Heart right ventricle (tissue), 16 donors: ENCODE data around the gene PC. TPM values are rescaled to one million over a fixed set of nuclear protein-coding genes. Genes with fewer than 3 reads are reported as not detected.
A peak's percentile ranks its signal among the peaks of the same experiment; 100 is the strongest.
"Not testable (repeated sequence)": the region's sequence is repeated elsewhere in the genome, so short reads cannot be mapped to it uniquely, and the experiment has no call there.

Experiments
- ATAC-seq, 8 donors: fragments of 200-7000 bp; cut with Tn5 transposase; one replicate each; pipeline ENCODE4 v1.9.1; 2020; ENCODE audit warnings: mild to moderate bottlenecking in 8 of 8, moderate library complexity in 8 of 8, moderate number of reproducible peaks in 1 of 8
- DNase-seq, 2 donors: peaks; one replicate each; pipeline ENCODE4 v3.0.0-alpha.2; 2020
- H3K27ac ChIP-seq, 10 donors: fragments of 200-600 bp; sonication (generic) in 2 of 10; one replicate each; pipeline versions ENCODE4 v1.5.0 to v1.8.0; 2020 to 2022; ENCODE audit warnings: mild to moderate bottlenecking in 3 of 10
- H3K27me3 ChIP-seq, 7 donors: fragments of 200-600 bp; one replicate each; pipeline ENCODE4 v1.8.0; 2021 to 2022; ENCODE audit warnings: mild to moderate bottlenecking in 2 of 7
- H3K36me3 ChIP-seq, 9 donors: fragments of 200-600 bp; sonication (generic) in 1 of 9; one replicate each; pipeline versions ENCODE4 v1.5.0 to v1.8.0; 2020 to 2022; ENCODE audit warnings: mild to moderate bottlenecking in 2 of 9
- H3K4me1 ChIP-seq, 9 donors: fragments of 200-600 bp; sonication (generic) in 1 of 9; one replicate each; pipeline versions ENCODE4 v1.5.0 to v1.8.0; 2020 to 2022; ENCODE audit warnings: mild to moderate bottlenecking in 4 of 9
- H3K4me3 ChIP-seq, 10 donors: fragments of 200-600 bp; sonication (generic) in 2 of 10; one replicate each; pipeline versions ENCODE4 v1.5.0 to v1.8.0; 2020 to 2022; ENCODE audit warnings: mild to moderate bottlenecking in 7 of 10, moderate library complexity in 2 of 10
- H3K9me3 ChIP-seq, 11 donors: fragments of 200-600 bp in 10 of 11; sonication (generic) in 2 of 11; one replicate each; pipeline versions ENCODE4 v1.5.0 to v1.8.0; 2013 to 2022; ENCODE audit warnings: mild to moderate bottlenecking in 2 of 11, control low read depth in 1 of 11, moderate library complexity in 1 of 11
- WGBS, 2 donors: extraction: QIAGEN DNeasy Blood & Tissue Kit; methylation state at CpG; one replicate each; pipeline ENCODE4 v1.1.7; 2013; ENCODE audit warnings: inconsistent platforms in 1 of 2; 5-methylcytosine and 5-hydroxymethylcytosine counted together
- intact Hi-C, 10 donors: fragments of 100-400 bp; cut with DNase I; formaldehyde crosslinking; loops; one replicate each; pipeline versions ENCODE4 v1.11.1 to v1.14.2; 2022
- polyA plus RNA-seq, 2 donors: library from polyadenylated mRNA; stranded (reverse); fragments of 200-250 nt; gene quantifications; one replicate each; pipeline ENCODE4 v1.2.3, GENCODE V29; 2013
- total RNA-seq, 10 donors: library from RNA; stranded (reverse); fragmentation: NEBNext Ultra II Directional in 3 of 10; extraction: Animal tissue kit (Norgen Biotek cat#: 25700) in 3 of 10; gene quantifications; one replicate each; pipeline versions ENCODE4 v1.2.1 to v1.2.4, GENCODE V29; 2021 to 2023
- TF ChIP-seq, protein P1 (sequence below), 9 donors: fragments of 200-600 bp; sonication (generic) in 2 of 9; IDR thresholded peaks; one replicate each; pipeline versions ENCODE4 v1.5.0 to v1.8.0; 2021 to 2022; ENCODE audit warnings: antibody characterized with exemption in 9 of 9, mild to moderate bottlenecking in 5 of 9, moderate library complexity in 1 of 9
- donor health status: Arrhythmogenic right ventricular cardiomyopathy.
- donor health status: ischemic (EF 13 %, LVEDD 7.1; RV severe dilation, severe dysfunction).
- donor health status: healthy with polysubstance abuse.
- donor health status: DM: no; HTN: yes; CAD: no.
- donor health status: DM: no; HTN: no; CAD: no.
- donor health status: ischemic (EF 25% LVEDD 6.9; RV normal size, moderate dysfunction).
- donor health status: ischemic (EF 25% LVEDD 5.7; RV mildly dilated, moderate dysfunction).
- donor health status: healthy.
- donor health status: DM: yes; HTN: yes; CAD: no.
- donor health status: Ischemic cardiomyopathy.
- donor health status: ischemic (EF 35%, LVEDD 5.7; RV mildly dilated, moderate dysfunction).
- donor health status: nonischemic (EF 11% LVEDD 7.7; RV severe dilation, severe dysfunction).
- donor health status: DM: yes; HTN: yes; CAD: no.
- donor health status: PGD.
- donor health status: ischemic (EF 29% LVEDD 5.4; RV normal size, mild dysfunction).
- donor health status: nonischemic (EF 23%, LVEDD 6.1; RV moderate dilation, normal function).

PC gene
- total and polyA plus RNA-seq, 12 donors: 6.8 to 26.0 (median 11.2) TPM

DNA sequence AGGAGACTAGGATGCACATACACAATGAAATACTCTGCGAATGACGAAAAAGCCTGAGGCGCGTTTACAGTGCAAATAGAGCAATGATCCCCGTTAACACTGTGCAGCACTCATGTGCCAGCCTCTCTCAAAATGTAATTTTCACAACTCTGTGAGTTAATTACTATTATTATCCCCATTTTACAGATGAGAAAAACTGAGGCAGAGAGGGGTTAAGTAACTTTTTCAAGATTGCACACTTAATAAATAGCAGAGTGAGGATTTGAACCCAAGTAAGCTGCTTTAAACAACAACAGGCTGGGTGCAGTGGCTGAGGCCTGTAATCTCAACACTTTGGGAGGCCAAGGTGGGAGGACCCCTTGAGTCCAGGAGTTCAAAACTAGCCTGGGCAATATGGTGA is 43.1 kb upstream of the PC start:
- Histone ChIP-seq H3K27ac (no peak overlapping the region), H3K4me1 (peaks cover 0 to 11% (median 0%) of the 10 kb centered on the region in 9 donors), H3K27me3 (peaks cover 0 to 6% (median 0%) of the 10 kb centered on the region in 7 donors), H3K4me3 (no peak overlapping the region), H3K36me3 (no peaks in the 10 kb centered on the region), H3K9me3 (no peaks in the 10 kb centered on the region)
- intact Hi-C loops: no loop called here
- WGBS, 2 donors: 96 to 98% methylated on average over 5 of the region's 5 CpGs
- TF ChIP-seq, protein P1, sequence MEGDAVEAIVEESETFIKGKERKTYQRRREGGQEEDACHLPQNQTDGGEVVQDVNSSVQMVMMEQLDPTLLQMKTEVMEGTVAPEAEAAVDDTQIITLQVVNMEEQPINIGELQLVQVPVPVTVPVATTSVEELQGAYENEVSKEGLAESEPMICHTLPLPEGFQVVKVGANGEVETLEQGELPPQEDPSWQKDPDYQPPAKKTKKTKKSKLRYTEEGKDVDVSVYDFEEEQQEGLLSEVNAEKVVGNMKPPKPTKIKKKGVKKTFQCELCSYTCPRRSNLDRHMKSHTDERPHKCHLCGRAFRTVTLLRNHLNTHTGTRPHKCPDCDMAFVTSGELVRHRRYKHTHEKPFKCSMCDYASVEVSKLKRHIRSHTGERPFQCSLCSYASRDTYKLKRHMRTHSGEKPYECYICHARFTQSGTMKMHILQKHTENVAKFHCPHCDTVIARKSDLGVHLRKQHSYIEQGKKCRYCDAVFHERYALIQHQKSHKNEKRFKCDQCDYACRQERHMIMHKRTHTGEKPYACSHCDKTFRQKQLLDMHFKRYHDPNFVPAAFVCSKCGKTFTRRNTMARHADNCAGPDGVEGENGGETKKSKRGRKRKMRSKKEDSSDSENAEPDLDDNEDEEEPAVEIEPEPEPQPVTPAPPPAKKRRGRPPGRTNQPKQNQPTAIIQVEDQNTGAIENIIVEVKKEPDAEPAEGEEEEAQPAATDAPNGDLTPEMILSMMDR (IDR thresholded peaks at IDR 0.05): no peak
- DNase-seq (no peak), ATAC-seq (no peak)

DNA sequence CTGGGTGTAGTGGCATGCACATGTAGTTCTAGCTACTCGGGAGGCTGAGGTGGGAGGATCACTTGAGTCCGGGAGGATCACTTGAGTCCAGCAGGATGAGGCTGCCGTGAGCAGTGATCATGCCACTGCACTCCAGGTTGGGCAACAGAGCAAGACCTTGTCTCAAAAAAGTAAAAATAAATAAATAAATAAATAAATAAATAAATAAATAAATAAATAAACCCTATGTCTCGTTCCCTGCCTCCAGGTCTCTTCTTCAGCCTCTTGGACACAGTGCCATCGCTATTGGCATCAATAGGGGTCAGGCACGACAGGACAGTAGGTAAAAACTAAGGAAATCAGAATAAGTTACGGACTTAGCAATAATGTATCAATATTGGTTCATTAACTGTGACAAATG is 41.4 kb upstream of the PC start:
- TF ChIP-seq, protein P1 (IDR thresholded peaks at IDR 0.05): no peak
- H3K36me3 ChIP-seq: no peaks in the 10 kb centered on the region
- no peak overlapping the region for H3K4me3 ChIP-seq
- H3K4me1 ChIP-seq: peaks cover 0 to 18% (median 0%) of the 10 kb centered on the region in 9 donors
- no peak overlapping the region for H3K27ac ChIP-seq
- 92% methylated on average over 7 of the region's 7 CpGs for WGBS, 2 donors
- no peak for ATAC-seq
- no peak for DNase-seq
- intact Hi-C loops: no loop called here
- no peaks in the 10 kb centered on the region for H3K9me3 ChIP-seq
- peaks cover 0 to 6% (median 0%) of the 10 kb centered on the region in 7 donors for H3K27me3 ChIP-seq

DNA sequence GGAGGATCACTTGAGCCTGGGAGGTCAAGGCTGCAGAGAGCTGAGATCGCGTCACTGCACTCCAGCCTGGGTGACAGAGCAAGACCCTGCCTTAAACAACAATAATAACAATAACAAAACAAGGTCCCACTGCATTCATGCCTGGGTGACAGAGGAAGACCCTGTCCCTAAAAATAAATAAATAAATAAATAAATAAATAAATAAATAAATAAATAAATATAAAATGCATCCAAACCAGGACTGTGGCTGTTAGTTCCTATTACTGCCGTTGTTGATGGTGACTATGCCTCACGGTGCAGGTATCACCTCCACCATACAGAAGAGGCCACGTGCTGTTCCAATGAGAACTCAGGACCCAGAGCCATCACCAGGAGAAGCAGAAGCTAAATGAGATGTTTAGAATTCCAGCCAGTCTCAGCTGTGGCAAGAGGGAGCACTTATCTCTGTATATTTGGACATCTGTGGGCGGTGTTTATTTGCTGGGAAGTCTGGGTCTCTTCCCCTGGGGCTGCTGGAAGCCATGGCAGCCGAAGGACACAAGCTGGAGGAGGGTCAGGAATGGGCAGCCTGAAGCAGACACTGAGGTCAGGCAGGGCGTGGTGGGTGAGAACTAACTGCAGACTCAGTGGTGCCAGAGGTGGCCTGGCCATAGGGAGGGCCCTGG is 38.6 kb upstream of the PC start:
- intact Hi-C loops: no loop called here
- 59 to 61% methylated on average over 8 of the region's 8 CpGs for whole genome bisulfite sequencing, 2 donors
- Histone ChIP-seq H3K4me3 (no peak overlapping the region), H3K27me3 (peaks cover 0 to 6% (median 0%) of the 10 kb centered on the region in 7 donors), H3K36me3 (no peaks in the 10 kb centered on the region), H3K9me3 (no peaks in the 10 kb centered on the region), H3K27ac (no peak overlapping the region), H3K4me1 (peaks cover 0 to 18% (median 0%) of the 10 kb centered on the region in 9 donors)
- DNase-seq (peak in 1 of 2 donors; percentile 29), ATAC-seq (peak in 5 of 8 donors; percentile 46 to 83 (median 61))
- TF ChIP-seq, protein P1 (IDR thresholded peaks at IDR 0.05): no peak

DNA sequence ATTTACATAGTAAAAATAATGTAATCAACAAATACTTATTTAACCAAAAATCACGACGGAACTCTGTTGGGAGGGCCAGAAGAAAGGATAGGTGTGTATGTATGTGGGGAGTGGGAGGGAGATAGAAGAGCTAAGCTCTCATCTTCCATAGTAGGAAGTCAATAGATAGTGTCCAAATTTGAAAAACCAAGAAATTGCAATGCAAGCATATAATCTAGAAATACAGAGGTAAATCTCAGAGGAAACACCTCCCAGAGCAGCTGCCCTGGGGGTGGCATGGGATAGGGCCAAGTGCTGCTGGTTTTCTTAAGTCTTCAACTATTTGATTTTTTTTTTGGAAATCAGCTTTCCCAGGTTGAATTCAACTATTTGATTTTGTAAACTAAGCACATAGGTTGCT is 33.9 kb upstream of the PC start:
- ATAC-seq: no peak
- Histone ChIP-seq H3K4me3 (no peak overlapping the region), H3K27ac (no peak overlapping the region), H3K9me3 (no peaks in the 10 kb centered on the region), H3K4me1 (peaks cover 0 to 14% (median 0%) of the 10 kb centered on the region in 9 donors), H3K27me3 (no peaks in the 10 kb centered on the region), H3K36me3 (no peaks in the 10 kb centered on the region)
- 79 to 92% methylated on average over 2 of the region's 2 CpGs for WGBS, 2 donors
- DNase-seq: no peak
- intact Hi-C loops: no loop called here
- TF ChIP-seq, protein P1 (IDR thresholded peaks at IDR 0.05): no peak

DNA sequence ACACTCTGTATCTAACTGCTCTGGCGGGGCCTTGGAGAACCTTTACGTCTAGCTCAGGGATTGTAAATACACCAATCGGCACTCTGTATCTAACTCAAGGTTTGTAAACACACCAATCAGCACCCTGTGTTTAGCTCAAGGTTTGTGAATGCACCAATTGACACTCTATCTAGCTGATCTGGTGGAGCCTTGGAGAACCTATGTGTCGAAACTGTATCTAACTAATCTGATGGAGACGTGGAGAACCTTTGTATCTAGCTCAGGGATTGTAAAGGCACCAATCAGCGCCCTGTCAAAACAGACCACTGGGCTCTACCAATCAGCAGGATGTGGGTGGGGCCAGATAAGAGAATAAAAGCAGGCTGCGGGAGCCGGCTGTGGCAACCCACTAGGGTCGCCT is 31.2 kb upstream of the PC start:
- H3K36me3 ChIP-seq, intact Hi-C loops, DNase-seq, H3K27ac ChIP-seq, H3K4me1 ChIP-seq, H3K4me3 ChIP-seq, H3K27me3 ChIP-seq, ATAC-seq, H3K9me3 ChIP-seq: not testable (repeated sequence)
- WGBS, 2 donors: 77 to 83% methylated on average over 9 of the region's 9 CpGs

DNA sequence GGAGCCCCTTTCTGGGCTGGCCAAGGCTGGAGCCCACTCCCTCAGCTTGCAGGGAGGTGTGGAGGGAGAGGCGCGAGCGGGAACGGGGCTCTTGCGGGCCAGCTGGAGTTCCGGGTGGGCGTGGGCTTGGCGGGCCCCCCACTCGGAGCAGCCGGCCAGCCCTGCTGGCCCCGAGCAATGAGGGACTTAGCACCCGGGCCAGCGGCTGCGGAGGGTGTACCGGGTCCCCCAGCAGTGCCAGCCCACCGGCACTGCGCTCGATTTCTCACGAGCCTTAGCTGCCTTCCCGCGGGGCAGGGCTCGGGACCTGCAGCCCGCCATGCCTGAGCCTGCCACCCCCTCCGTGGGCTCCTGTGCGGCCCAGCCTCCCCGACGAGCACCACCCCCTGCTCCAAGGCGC is 30.6 kb upstream of the PC start:
- H3K9me3 ChIP-seq, H3K36me3 ChIP-seq, H3K27ac ChIP-seq, DNase-seq, H3K27me3 ChIP-seq, ATAC-seq, intact Hi-C loops, H3K4me3 ChIP-seq: not testable (repeated sequence)
- WGBS, 2 donors: 94 to 98% methylated on average over 24 to 28 of the region's 28 CpGs
- peaks cover 0 to 13% (median 4%) of the 10 kb centered on the region in 9 donors for H3K4me1 ChIP-seq
